SK-N-SH (cell line): ENCODE measurements around the gene TRMT61B. TPM values are rescaled to one million over a fixed set of nuclear protein-coding genes. Genes with fewer than 3 reads are reported as not detected.

Experiments
- CTCF ChIA-PET: fragments of 300-600, 350-600 bp; formaldehyde crosslinking; extraction: SDS; loops from one replicate; lab custom pipeline; 2021; lab: Yijun Ruan, JAX
- POLR2A ChIA-PET: fragments of 350-600 bp; sonication (Branson Sonifier 250); formaldehyde crosslinking; extraction: SDS; loops from one replicate; lab custom pipeline; 2020; ENCODE audit warnings: antibody characterized with exemption, inconsistent platforms; lab: Yijun Ruan, JAX
- DNase-seq: peaks from one replicate; pipeline ENCODE4 v3.0.0; 2012
- H2AFZ ChIP-seq: fragments of 200-600 bp; sonication (generic); 2 replicates; pipeline ENCODE4 v1.8.1; 2016; ENCODE audit warnings: antibody characterized with exemption, mild to moderate bottlenecking, low read depth
- H3F3A ChIP-seq: fragments of 200-600 bp; sonication (generic); replicated peaks from 2 replicates; pipeline ENCODE3; 2016; ENCODE audit warnings: antibody characterized with exemption, mild to moderate bottlenecking; ENCODE audit not compliant: insufficient read depth
- H3K27ac ChIP-seq, 2 experiments: fragments of 200-500 bp in 1 of 2; fragments of 200-600 bp in 1 of 2; sonication (Bioruptor generic) in 1 of 2; sonication (generic), shearing (Covaris generic) in 1 of 2; 2 replicates each; pipeline versions ENCODE4 v1.5.1 to v1.6.1; 2014 to 2016; ENCODE audit warnings: low read depth in 2 of 2, inconsistent platforms in 1 of 2, low read length in 1 of 2, mild to moderate bottlenecking in 1 of 2, mixed read lengths in 1 of 2
- H3K27me3 ChIP-seq: fragments of 200-600 bp; sonication (generic), shearing (Covaris generic); 2 replicates; pipeline ENCODE4 v1.6.1; 2016; ENCODE audit warnings: mixed run types; ENCODE audit not compliant: insufficient read depth
- H3K36me3 ChIP-seq, 2 experiments: fragments of 200-500 bp in 1 of 2; fragments of 200-600 bp in 1 of 2; sonication (Bioruptor generic) in 1 of 2; sonication (generic) in 1 of 2; replicated peaks in 1 of 2; 2 replicates each; pipeline versions ENCODE3 to v1.5.1; 2014 to 2016; ENCODE audit warnings: low read length in 1 of 2, mild to moderate bottlenecking in 1 of 2; ENCODE audit not compliant: insufficient read depth in 2 of 2, control insufficient read depth in 1 of 2
- H3K4me1 ChIP-seq, 2 experiments: fragments of 200-500 bp in 1 of 2; fragments of 200-600 bp in 1 of 2; sonication (Bioruptor generic) in 1 of 2; sonication (generic), shearing (Covaris generic) in 1 of 2; 2 replicates each; pipeline versions ENCODE4 v1.5.1 to v1.6.1; 2014 to 2016; ENCODE audit warnings: low read depth in 1 of 2, low read length in 1 of 2, mixed run types in 1 of 2; ENCODE audit not compliant: insufficient read depth in 2 of 2, control insufficient read depth in 1 of 2
- H3K4me2 ChIP-seq: fragments of 200-600 bp; sonication (generic), shearing (Covaris generic); 2 replicates; pipeline ENCODE4 v1.6.1; 2017; ENCODE audit warnings: mixed run types
- H3K4me3 ChIP-seq, 2 experiments: fragments of 200-500 bp in 1 of 2; fragments of 200-600 bp in 1 of 2; sonication (Bioruptor generic) in 1 of 2; sonication (generic), shearing (Covaris generic) in 1 of 2; 2 replicates each; pipeline versions ENCODE4 v1.5.1 to v1.8.1; 2014 to 2016; ENCODE audit warnings: low read depth in 2 of 2, inconsistent platforms in 1 of 2, low read length in 1 of 2, mild to moderate bottlenecking in 1 of 2, mixed read lengths in 1 of 2, moderate library complexity in 1 of 2
- H3K79me2 ChIP-seq: fragments of 200-600 bp; sonication (generic); 2 replicates; pipeline ENCODE4 v1.8.1; 2017; ENCODE audit warnings: mild to moderate bottlenecking; ENCODE audit not compliant: insufficient read depth
- H3K9ac ChIP-seq: fragments of 200-600 bp; sonication (generic); 2 replicates; pipeline ENCODE4 v1.6.1; 2017; ENCODE audit warnings: mixed run types
- H3K9me2 ChIP-seq: fragments of 200-600 bp; sonication (generic); 2 replicates; pipeline ENCODE4 v1.6.1; 2017; ENCODE audit warnings: mixed run types
- H3K9me3 ChIP-seq: fragments of 200-600 bp; sonication (generic); 2 replicates; pipeline ENCODE4 v1.6.1; 2017; ENCODE audit warnings: mixed run types, mild to moderate bottlenecking, moderate library complexity
- H4K20me1 ChIP-seq: fragments of 200-600 bp; sonication (generic); 2 replicates; pipeline ENCODE4 v1.6.1; 2017; ENCODE audit warnings: mild to moderate bottlenecking, mixed run types; ENCODE audit not compliant: insufficient read depth
- CHD2 ChIP-seq: fragments of 150-350 bp; IDR thresholded peaks from 2 replicates; pipeline ENCODE4 v1.6.1; 2018; ENCODE audit warnings: low read length; ENCODE audit not compliant: partially characterized antibody
- FOSL2 ChIP-seq: IDR thresholded peaks from 2 replicates; pipeline ENCODE4 v1.4.0; 2012; ENCODE audit warnings: low read depth, mild to moderate bottlenecking, moderate library complexity, borderline replicate concordance
- FOXJ3 ChIP-seq: sonication (generic); formaldehyde crosslinking; IDR thresholded peaks from 2 replicates; pipeline ENCODE4 v1.5.1; 2020; ENCODE audit warnings: mild to moderate bottlenecking, missing genetic modification reagents
- FOXM1 ChIP-seq: IDR thresholded peaks from 2 replicates; pipeline ENCODE4 v1.4.0; 2012; ENCODE audit warnings: low read depth, mild to moderate bottlenecking
- GABPA ChIP-seq: IDR thresholded peaks from 2 replicates; pipeline ENCODE4 v1.4.0; 2012; ENCODE audit warnings: low read depth, mild to moderate bottlenecking
- IRF3 ChIP-seq: fragments of 150-350 bp; IDR thresholded peaks from 2 replicates; pipeline ENCODE4 v1.6.1; 2016; ENCODE audit warnings: mild to moderate bottlenecking, low read depth, low read length
- JUND ChIP-seq: IDR thresholded peaks from 2 replicates; pipeline ENCODE4 v1.4.0; 2012
- MAX ChIP-seq: IDR thresholded peaks from 2 replicates; pipeline ENCODE4 v1.4.0; 2012; ENCODE audit warnings: low read depth
- MXI1 ChIP-seq: IDR thresholded peaks from 2 replicates; pipeline ENCODE4 v1.6.1; 2012; ENCODE audit warnings: mild to moderate bottlenecking, low read depth, low read length, improper control_type of control experiment
- NFIC ChIP-seq: IDR thresholded peaks from 2 replicates; pipeline ENCODE4 v1.4.0; 2012; ENCODE audit warnings: borderline replicate concordance
- NRF1 ChIP-seq: IDR thresholded peaks from 2 replicates; pipeline ENCODE4 v1.6.1; 2012; ENCODE audit warnings: low read depth, mild to moderate bottlenecking, low read length
- POLR2AphosphoS5 ChIP-seq: IDR thresholded peaks from 2 replicates; pipeline ENCODE4 v1.6.1; 2012; ENCODE audit warnings: low read depth, low read length
- RCOR1 ChIP-seq: fragments of 150-350 bp; IDR thresholded peaks from 2 replicates; pipeline ENCODE4 v1.6.1; 2017; ENCODE audit warnings: antibody characterized with exemption, low read length
- REST ChIP-seq: IDR thresholded peaks from 2 replicates; pipeline ENCODE4 v1.6.1; 2012; ENCODE audit warnings: mild to moderate bottlenecking, low read depth, low read length, moderate library complexity
- RFX5 ChIP-seq: IDR thresholded peaks from 2 replicates; pipeline ENCODE4 v1.6.1; 2012; ENCODE audit warnings: mild to moderate bottlenecking, improper control_type of control experiment, low read length
- SIN3A ChIP-seq: IDR thresholded peaks from 2 replicates; pipeline ENCODE4 v1.6.1; 2012; ENCODE audit warnings: low read depth, mild to moderate bottlenecking, low read length, moderate library complexity, borderline replicate concordance
- SMC3 ChIP-seq: IDR thresholded peaks from 2 replicates; pipeline ENCODE4 v1.6.1; 2012; ENCODE audit warnings: low read depth, low read length, improper control_type of control experiment
- TCF12 ChIP-seq: IDR thresholded peaks from 2 replicates; pipeline ENCODE4 v1.4.0; 2012
- TEAD4 ChIP-seq: IDR thresholded peaks from 2 replicates; pipeline ENCODE4 v1.4.0; 2012; ENCODE audit warnings: mild to moderate bottlenecking, borderline replicate concordance; ENCODE audit not compliant: insufficient read depth
- USF2 ChIP-seq: fragments of 150-350 bp; IDR thresholded peaks from 2 replicates; pipeline ENCODE4 v1.6.1; 2017; ENCODE audit warnings: antibody characterized with exemption, low read length, low read depth, borderline replicate concordance
- YY1 ChIP-seq: IDR thresholded peaks from 2 replicates; pipeline ENCODE4 v1.4.0; 2012; ENCODE audit warnings: low read depth, mild to moderate bottlenecking
- WGBS: methylation state at CpG from one replicate; pipeline ENCODE4 v1.1.6; 2017; ENCODE audit warnings: low lambda C conversion rate; 5-methylcytosine and 5-hydroxymethylcytosine counted together
- polyA plus RNA-seq, 3 experiments: library from polyadenylated mRNA; depleted of rRNA; stranded (reverse); fragments of >200 nt; gene quantifications; 2 replicates each; pipeline ENCODE4 v1.2.3, GENCODE V29; 2012

TRMT61B gene
- polyA plus RNA-seq, 1 of the 3 experiments (the other 2 are of a cell fraction): 11.4 TPM

GRCh38 chr2:28904802-28905457 is 34.8 kb upstream of the TRMT61B start:
- H2AFZ ChIP-seq: no peak overlapping the region
- peaks cover 55 to 60% of the 10 kb centered on the region in 2 experiments for H3K36me3 ChIP-seq
- H4K20me1 ChIP-seq: peaks cover 89% of the 10 kb centered on the region
- H3K27ac ChIP-seq: no peak overlapping the region
- ChIA-PET CTCF (interaction anchor here (0.9 to 1.5 kb wide), 4 partner anchors 8 to 1126 kb away, joined by 3 to 4 read pairs (median 3); no protein-coding TSS in a partner anchor), POLR2A (interaction anchor here (0.6 to 1.6 kb wide), 2 partner anchors 8 to 11 kb away, joined by 3 to 6 read pairs; partner anchors contain the start of gene WDR43)
- H3F3A ChIP-seq: peaks cover 9% of the 10 kb centered on the region
- no peak for TF ChIP-seq MXI1
- no peak for TF ChIP-seq FOXM1
- TF ChIP-seq POLR2AphosphoS5: no peak
- TF ChIP-seq USF2: no peak
- TF ChIP-seq FOSL2: no peak
- TF ChIP-seq FOXJ3 (CRISPR knock-in tag): no peak
- TF ChIP-seq NFIC: no peak
- H3K9me2 ChIP-seq: no peaks in the 10 kb centered on the region
- no peak overlapping the region for H3K4me3 ChIP-seq
- H3K9ac ChIP-seq: no peak overlapping the region
- H3K79me2 ChIP-seq: peaks cover 100% of the 10 kb centered on the region
- H3K27me3 ChIP-seq: no peaks in the 10 kb centered on the region
- WGBS: 63% methylated on average over 2 of the region's 2 CpGs
- DNase-seq: no peak
- no peaks in the 10 kb centered on the region for H3K9me3 ChIP-seq
- H3K4me2 ChIP-seq: no peak overlapping the region
- no peaks in the 10 kb centered on the region; a peak in 1 of 4 replicates for H3K4me1 ChIP-seq

- TF ChIP-seq POLR2AphosphoS5: no peak
- no peak for TF ChIP-seq SMC3
- TF ChIP-seq YY1: no peak
- TF ChIP-seq SIN3A: no peak
- TF ChIP-seq JUND: no peak
- TF ChIP-seq NRF1: no peak
- TF ChIP-seq NFIC: no peak
- TF ChIP-seq MAX: no peak
- TF ChIP-seq REST: no peak
- TF ChIP-seq IRF3: no peak
- no peak for TF ChIP-seq RFX5
- no peak for TF ChIP-seq TCF12
- TF ChIP-seq RCOR1: no peak
- TF ChIP-seq CHD2: no peak
- TF ChIP-seq GABPA: no peak
- no peak for TF ChIP-seq FOSL2
- TF ChIP-seq TEAD4: no peak
- Histone ChIP-seq H3F3A (peaks cover 9% of the 10 kb centered on the region), H3K4me3 (no peak overlapping the region), H2AFZ (no peak overlapping the region), H3K4me1 (no peaks in the 10 kb centered on the region; a peak in 1 of 4 replicates), H3K4me2 (no peak overlapping the region), H3K27me3 (no peaks in the 10 kb centered on the region), H4K20me1 (peaks cover 89% of the 10 kb centered on the region), H3K36me3 (peaks cover 49 to 58% of the 10 kb centered on the region in 2 experiments), H3K9ac (no peak overlapping the region), H3K9me3 (no peaks in the 10 kb centered on the region), H3K79me2 (peaks cover 100% of the 10 kb centered on the region), H3K9me2 (no peaks in the 10 kb centered on the region), H3K27ac (no peak overlapping the region)
- no peak for DNase-seq
- 81% methylated on average over 2 of the region's 2 CpGs for WGBS
- CTCF ChIA-PET: interaction anchor here (0.6 to 1.5 kb wide), 6 partner anchors 8 to 1127 kb away, joined by 3 to 4 read pairs (median 3); no protein-coding TSS in a partner anchor
- POLR2A ChIA-PET: interaction anchor here (1.6 kb wide), 1 partner anchor 10 kb away, joined by 3 read pairs; the partner anchor contains the start of gene WDR43
Observed at GRCh38 chr2:28904295-28904694, 34.2 kb upstream of the TRMT61B start.
